GM12875 (cell line): ENCODE data around the gene TMX2.

Source experiments
- H3K4me3 ChIP-seq: one replicate; pipeline ENCODE4 v1.5.1; 2011; ENCODE audit warnings: low read depth, low read length, control low read depth
- CTCF ChIP-seq: IDR thresholded peaks from 2 replicates; pipeline ENCODE4 v1.5.1; 2011; ENCODE audit warnings: low read depth, mild to moderate bottlenecking, control low read depth, inconsistent platforms, low read length, moderate library complexity, borderline replicate concordance; ENCODE audit not compliant: insufficient read depth

TMX2 gene

DNA sequence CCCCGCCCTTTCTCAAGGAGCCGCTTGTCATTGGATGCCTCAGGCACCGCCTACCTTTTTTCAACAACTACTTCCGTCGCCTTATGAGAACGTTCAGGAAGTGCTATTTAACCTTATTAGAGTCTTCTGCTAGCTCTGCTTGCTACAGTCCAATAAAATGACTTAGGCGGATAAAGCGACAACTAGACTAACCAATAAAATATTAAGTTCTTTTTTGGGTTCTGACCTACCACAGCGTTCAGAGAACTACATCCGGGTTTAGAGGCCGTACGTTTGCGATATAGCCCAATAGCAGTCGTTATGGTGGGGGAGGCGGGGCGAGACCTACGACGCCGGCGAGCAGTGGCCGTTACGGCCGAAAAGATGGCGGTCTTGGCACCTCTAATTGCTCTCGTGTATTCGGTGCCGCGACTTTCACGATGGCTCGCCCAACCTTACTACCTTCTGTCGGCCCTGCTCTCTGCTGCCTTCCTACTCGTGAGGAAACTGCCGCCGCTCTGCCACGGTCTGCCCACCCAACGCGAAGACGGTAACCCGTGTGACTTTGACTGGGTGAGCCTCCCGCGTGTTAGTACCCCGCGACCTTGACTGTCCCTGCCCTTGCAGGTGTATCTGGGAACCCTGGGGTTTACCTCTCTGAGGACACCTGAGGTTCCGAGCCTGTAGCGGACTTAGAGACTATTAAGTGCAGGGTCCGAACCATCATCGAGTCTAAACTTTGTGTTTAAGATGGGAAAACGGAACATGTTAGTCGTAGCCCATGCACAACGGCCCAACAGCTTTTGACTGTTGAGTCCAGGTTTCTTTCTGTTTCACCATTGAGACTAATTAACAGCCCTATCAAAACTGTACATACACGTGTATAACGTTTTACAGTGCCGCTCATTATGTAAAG, at the start of gene TMX2:
TMX2 (plus strand) TSS at position 338 of the 895 bp plus-strand sequence; CDS start at position 364, 26 bp downstream.
- peak within 1 kb of the TSS; percentile 80 for H3K4me3 ChIP-seq
- no peak for TF ChIP-seq CTCF

GRCh38 chr11:57662893-57663292, 49.5 kb upstream of the TMX2 start:
- no peak overlapping the region for H3K4me3 ChIP-seq
- peak; percentile 12; the same call in 1 of the 2 replicates for TF ChIP-seq CTCF

GRCh38 chr11:57663975-57664374, 48.4 kb upstream of the TMX2 start:
- no peak for TF ChIP-seq CTCF
- H3K4me3 ChIP-seq = no peak overlapping the region

DNA sequence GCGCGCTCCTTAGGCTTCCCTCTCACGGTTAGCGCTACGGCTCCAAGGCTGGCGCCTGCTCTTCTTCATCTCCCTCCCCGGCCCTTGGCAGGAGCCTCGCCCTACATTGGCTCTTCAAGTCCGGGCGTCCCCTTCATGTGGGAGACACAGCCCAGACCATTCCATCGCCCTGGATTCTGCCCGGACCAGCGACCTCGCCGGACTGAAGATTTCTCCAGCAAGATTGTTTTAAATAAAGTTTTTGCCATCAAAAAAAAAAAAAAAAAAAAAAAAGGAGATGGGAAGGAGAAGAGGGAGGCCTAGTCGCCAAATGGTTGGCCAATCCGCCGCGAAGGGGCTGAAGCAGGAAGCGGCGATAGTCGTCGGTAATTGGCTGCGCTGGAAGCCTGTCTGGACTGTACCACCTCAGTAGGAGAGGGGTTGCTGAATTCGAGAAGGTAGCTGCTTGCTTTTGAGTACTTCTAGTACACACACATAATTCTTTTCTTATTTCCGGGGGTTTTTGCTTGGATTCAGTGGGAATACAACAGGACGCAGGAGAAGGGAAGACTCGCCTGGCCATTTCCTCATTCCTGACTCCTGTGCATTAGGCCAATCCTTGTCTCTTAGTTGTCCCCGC, 45.2 kb upstream of the TMX2 start:
- no peak for TF ChIP-seq CTCF
- peak overlapping the region; percentile 92 for H3K4me3 ChIP-seq

GRCh38 chr11:57667736-57668433, 44.5 kb upstream of the TMX2 start, which contains the start of gene ZDHHC5:
TSS of gene ZDHHC5 (plus strand) at chr11:57668114. CDS start at chr11:57673091, 4,977 bp downstream.
- H3K4me3 ChIP-seq = peak within 1 kb of the TSS; percentile 92
- peak; percentile 44; the same call in 1 of the 2 replicates for TF ChIP-seq CTCF

DNA sequence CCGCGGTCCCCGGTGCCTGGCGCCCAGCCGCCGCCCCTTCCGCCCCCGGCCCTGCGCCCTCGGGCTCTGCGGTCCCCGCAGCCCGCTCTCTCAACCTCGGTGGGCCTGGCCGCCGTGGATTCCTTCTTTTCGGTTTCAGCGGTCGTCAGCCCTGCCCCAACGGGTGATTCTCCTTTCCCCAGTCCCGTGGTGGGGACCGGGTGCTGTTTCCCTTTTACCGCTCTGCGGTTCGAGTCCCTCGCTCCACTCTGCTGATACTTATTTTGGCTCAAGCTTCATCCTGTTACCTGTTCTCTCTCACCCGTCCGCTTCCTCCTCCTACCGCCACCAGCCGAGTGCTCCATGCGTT, 44.0 kb upstream of the TMX2 start:
- no peak for TF ChIP-seq CTCF
- H3K4me3 ChIP-seq = peak overlapping the region; percentile 92

DNA sequence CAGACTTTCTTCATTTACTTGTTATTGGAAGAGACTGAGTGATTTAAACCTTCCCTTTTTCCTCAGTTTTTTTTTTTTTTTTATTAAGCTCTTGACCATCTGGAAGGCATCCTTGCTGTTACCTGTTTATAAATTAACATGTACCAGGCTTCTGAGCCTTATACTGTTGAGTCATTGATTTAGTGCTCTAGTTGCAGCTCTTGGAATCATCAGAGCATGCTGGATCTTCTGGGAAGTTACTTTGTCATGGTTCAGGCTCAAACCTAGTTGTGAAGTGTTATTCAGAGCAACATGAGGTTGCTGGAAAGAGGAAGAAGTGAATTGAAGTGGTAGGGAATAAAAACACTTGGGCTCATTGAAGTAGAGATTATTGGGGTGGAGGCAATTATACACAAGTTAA, 38.1 kb upstream of the TMX2 start:
- no peak for TF ChIP-seq CTCF
- H3K4me3 ChIP-seq = no peak overlapping the region
